ENCODE data around the gene RELL1. TPM values are rescaled to one million over a fixed set of nuclear protein-coding genes. Genes with fewer than 3 reads are reported as not detected.

Gene RELL1
- total RNA-seq, 2 donors from 2014 or later, result 26.0 to 29.4 TPM

GRCh38 chr4:37586194-37586593, 100.0 kb downstream of the RELL1 start:
- ATAC-seq (no peak), DNase-seq (no peak)
- intact Hi-C loops (cut with DNase I), result no loop called here

- intact Hi-C loops (cut with DNase I), result no loop called here
- DNase-seq (no peak), ATAC-seq (no peak)
Measured at GRCh38 chr4:37584493-37585060, 101.6 kb downstream of the RELL1 start.

- DNase-seq (no peak), ATAC-seq (no peak)
- intact Hi-C loops (cut with DNase I), result no loop called here
Measured at GRCh38 chr4:37584071-37584470, 102.1 kb downstream of the RELL1 start.

GRCh38 chr4:37573566-37573965, 112.6 kb downstream of the RELL1 start:
- no peak for ATAC-seq
- intact Hi-C loops (cut with DNase I), result no loop called here
- DNase-seq, result no peak

DNA sequence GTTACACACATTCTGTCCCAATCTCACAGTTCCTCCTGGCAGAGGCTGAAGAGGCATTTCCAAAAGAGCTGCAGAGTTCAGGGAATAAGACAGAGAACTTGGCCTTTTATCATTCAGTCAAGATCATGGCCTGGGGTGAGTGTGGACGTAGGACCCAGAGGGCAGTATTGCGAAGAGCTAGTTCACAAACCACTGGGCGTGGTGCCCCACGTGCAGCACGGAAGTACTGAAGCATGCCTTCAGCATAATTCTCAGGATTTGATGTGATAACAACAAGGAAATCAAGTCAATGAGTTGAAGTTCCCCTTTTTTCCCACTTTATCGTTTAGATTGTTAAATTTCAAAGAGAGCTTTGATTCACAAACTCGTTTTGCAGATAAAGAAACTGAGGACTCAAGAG, 117.7 kb downstream of the RELL1 start:
- peak in 1 of 2 donors; percentile 50 for ATAC-seq
- DNase-seq, result no peak
- intact Hi-C loops (cut with DNase I), result loop anchor here (5.0 to 10.0 kb wide), 2 partner anchors 114 to 116 kb away; a partner anchor contains a TSS

- intact Hi-C loops (cut with DNase I), result loop anchor here (5.0 to 10.0 kb wide), 2 partner anchors 113 to 116 kb away; a partner anchor contains a TSS
- ATAC-seq (no peak), DNase-seq (no peak)
Measured at GRCh38 chr4:37567836-37568235, 118.3 kb downstream of the RELL1 start.

- ATAC-seq, result no peak
- intact Hi-C loops (cut with DNase I), result loop anchor here in 1 of 2 donors (10.0 kb wide), 1 partner anchor 108 kb away; a partner anchor contains a TSS
- no peak for DNase-seq
Measured at GRCh38 chr4:37562592-37562991, 123.6 kb downstream of the RELL1 start.

DNA sequence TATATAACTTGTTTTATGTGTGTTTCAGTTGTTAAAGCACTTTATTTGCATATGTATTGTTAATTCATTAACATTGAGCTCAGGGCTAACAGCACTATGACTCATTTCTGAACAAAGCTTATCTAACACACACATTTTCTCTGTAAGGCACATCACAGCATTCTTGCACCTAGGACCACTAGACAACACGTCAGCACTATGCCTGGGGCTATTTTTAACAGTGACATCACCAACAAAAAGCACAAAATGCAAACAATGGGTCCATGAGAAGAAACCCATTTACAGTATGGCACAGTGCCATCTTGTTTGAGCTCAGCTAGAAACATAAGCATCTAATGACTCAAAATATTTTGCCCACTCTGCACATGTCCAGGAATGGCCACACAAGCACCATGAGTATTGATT, 124.4 kb downstream of the RELL1 start:
- no peak for DNase-seq
- intact Hi-C loops (cut with DNase I), result loop anchor here in 1 of 2 donors (10.0 kb wide), 1 partner anchor 107 kb away; a partner anchor contains a TSS
- no peak for ATAC-seq

GRCh38 chr4:37561196-37561802, 124.9 kb downstream of the RELL1 start:
- ATAC-seq, result no peak
- no peak for DNase-seq
- intact Hi-C loops (cut with DNase I), result loop anchor here in 1 of 2 donors (10.0 kb wide), 1 partner anchor 106 kb away; a partner anchor contains a TSS

Other genes with a start within 250 kb of the RELL1 start
- 10 to 100 TPM; 13.8 to 17.6 TPM for gene PGM2, start 140.3 kb upstream of the RELL1 start, total RNA-seq
- 100 to 1,000 TPM; 116 to 130 TPM for gene TBC1D1, start 204.7 kb upstream of the RELL1 start, total RNA-seq

Data from left cardiac atrium (tissue), 4 donors.